ENCODE data around the gene PGS1. TPM values are rescaled to one million over a fixed set of nuclear protein-coding genes. Genes with fewer than 3 reads are reported as not detected.

The PGS1 gene
- total RNA-seq, 1 experiment from 2014 or later, result 42.5 TPM

- CTCF ChIA-PET, result interaction anchor here (2.2 kb wide), 1 partner anchor 57 kb away, joined by 6 read pairs; no protein-coding TSS in a partner anchor
- BruUV-seq (replicated peaks), result no TSS peak
- no peak overlapping the region for H3K27ac ChIP-seq (ENCODE audit: low read depth, low read length, poor library complexity, severe bottlenecking)
- H3K4me1 ChIP-seq (ENCODE audit: insufficient read depth, low read length, poor library complexity, severe bottlenecking), result no peaks in the 10 kb centered on the region
- no peak for DNase-seq (ENCODE audit: low spot score)
- TF ChIP-seq CTCF (conservative IDR thresholded peaks at IDR 0.05; ENCODE audit: low read depth, low read length) (no peak), EZH2 (IDR thresholded peaks at IDR 0.05; ENCODE audit: borderline replicate concordance, low read depth, low read length, poor library complexity, severe bottlenecking) (no peak)
- POLR2A ChIA-PET (ENCODE audit: low non-redundant PET), result no interaction called here
- H3K4me3 ChIP-seq (ENCODE audit: low read depth, low read length, poor library complexity, severe bottlenecking), result no peak overlapping the region
- no peaks in the 10 kb centered on the region for H3K9me3 ChIP-seq (ENCODE audit: low read depth, low read length, poor library complexity, severe bottlenecking)
- no peaks in the 10 kb centered on the region for H3K27me3 ChIP-seq (replicated peaks; ENCODE audit: insufficient read depth, low read depth, low read length, poor library complexity)
- intact Hi-C loops (cut with micrococcal nuclease; ENCODE audit: unreplicated experiment), result no loop called here
- H3K36me3 ChIP-seq (ENCODE audit: insufficient read depth, low read length, poor library complexity, severe bottlenecking), result no peaks in the 10 kb centered on the region
Measured at GRCh38 chr17:78364436-78365281, 13.8 kb upstream of the PGS1 start.

GRCh38 chr17:78365561-78366108 is 12.8 kb upstream of the PGS1 start:
- TF ChIP-seq CTCF (conservative IDR thresholded peaks at IDR 0.05; ENCODE audit: low read depth, low read length), result no peak
- no peak for TF ChIP-seq EZH2 (IDR thresholded peaks at IDR 0.05; ENCODE audit: borderline replicate concordance, low read depth, low read length, poor library complexity, severe bottlenecking)
- Histone ChIP-seq H3K4me3 (ENCODE audit: low read depth, low read length, poor library complexity, severe bottlenecking) (no peak overlapping the region), H3K27me3 (replicated peaks; ENCODE audit: insufficient read depth, low read depth, low read length, poor library complexity) (no peaks in the 10 kb centered on the region), H3K4me1 (ENCODE audit: insufficient read depth, low read length, poor library complexity, severe bottlenecking) (no peaks in the 10 kb centered on the region), H3K9me3 (ENCODE audit: low read depth, low read length, poor library complexity, severe bottlenecking) (no peaks in the 10 kb centered on the region), H3K27ac (ENCODE audit: low read depth, low read length, poor library complexity, severe bottlenecking) (no peak overlapping the region), H3K36me3 (ENCODE audit: insufficient read depth, low read length, poor library complexity, severe bottlenecking) (no peaks in the 10 kb centered on the region)
- ChIA-PET POLR2A (ENCODE audit: low non-redundant PET) (no interaction called here), CTCF (no interaction called here)
- intact Hi-C loops (cut with micrococcal nuclease; ENCODE audit: unreplicated experiment), result no loop called here
- BruUV-seq (replicated peaks), result no TSS peak
- no peak for DNase-seq (ENCODE audit: low spot score)

- DNase-seq (ENCODE audit: low spot score), result no peak
- H3K36me3 ChIP-seq (ENCODE audit: insufficient read depth, low read length, poor library complexity, severe bottlenecking), result no peaks in the 10 kb centered on the region
- intact Hi-C loops (cut with micrococcal nuclease; ENCODE audit: unreplicated experiment), result no loop called here
- H3K4me1 ChIP-seq (ENCODE audit: insufficient read depth, low read length, poor library complexity, severe bottlenecking), result no peaks in the 10 kb centered on the region
- H3K4me3 ChIP-seq (ENCODE audit: low read depth, low read length, poor library complexity, severe bottlenecking), result no peak overlapping the region
- POLR2A ChIA-PET (ENCODE audit: low non-redundant PET), result no interaction called here
- no peaks in the 10 kb centered on the region for H3K9me3 ChIP-seq (ENCODE audit: low read depth, low read length, poor library complexity, severe bottlenecking)
- TF ChIP-seq CTCF (conservative IDR thresholded peaks at IDR 0.05; ENCODE audit: low read depth, low read length) (no peak), EZH2 (IDR thresholded peaks at IDR 0.05; ENCODE audit: borderline replicate concordance, low read depth, low read length, poor library complexity, severe bottlenecking) (no peak)
- BruUV-seq (replicated peaks), result no TSS peak
- no peaks in the 10 kb centered on the region for H3K27me3 ChIP-seq (replicated peaks; ENCODE audit: insufficient read depth, low read depth, low read length, poor library complexity)
- no peak overlapping the region for H3K27ac ChIP-seq (ENCODE audit: low read depth, low read length, poor library complexity, severe bottlenecking)
- CTCF ChIA-PET, result no interaction called here
Measured at GRCh38 chr17:78366109-78366848, 12.2 kb upstream of the PGS1 start.
